Endothelial cell of umbilical vein (primary cell): Measurements from ENCODE around the gene ANKIB1. TPM values are rescaled to one million over a fixed set of nuclear protein-coding genes. Genes with fewer than 3 reads are reported as not detected.

Source experiments
- BruUV-seq: library from RNA; stranded (reverse); fragments of 400-500 nt; replicated peaks from 2 replicates; lab custom pipeline; 2021; lab: Mats Ljungman, UMichigan
- CTCF ChIA-PET: fragments of 300-600, 350-600 bp; sonication (Branson Sonifier 250); formaldehyde crosslinking; loops from one replicate; lab custom pipeline; 2021; ENCODE audit warnings: antibody characterized with exemption, inconsistent platforms; lab: Charles Lee
- POLR2A ChIA-PET: fragments of 300-600, 350-600 bp; sonication (Branson Sonifier 250); formaldehyde crosslinking; loops from one replicate; lab custom pipeline; 2021; ENCODE audit warnings: antibody characterized with exemption, inconsistent platforms; lab: Charles Lee
- DNase-seq: peaks from one replicate; pipeline ENCODE4 v3.0.0-alpha.2; 2011; ENCODE audit warnings: low read depth, low spot score
- FAIRE-seq: peaks from 2 replicates; lab custom pipeline; 2011; peaks lifted over from hg19 to GRCh38; lab: Jason Lieb, UNC
- H2AFZ ChIP-seq: 2 replicates; pipeline ENCODE4 v1.6.0; 2012; ENCODE audit warnings: low read depth, low read length, control low read depth, inconsistent platforms
- H3K27ac ChIP-seq: 2 replicates; pipeline ENCODE4 v1.5.1; 2011; ENCODE audit warnings: low read depth, mild to moderate bottlenecking, control low read depth, low read length, moderate library complexity; ENCODE audit not compliant: insufficient read depth
- H3K27me3 ChIP-seq, 2 experiments: 2 replicates each; pipeline versions ENCODE4 v1.6.0 to v1.6.1; 2011; ENCODE audit warnings: low read length in 2 of 2, mixed read lengths in 1 of 2; ENCODE audit not compliant: control insufficient read depth in 2 of 2, insufficient read depth in 2 of 2
- H3K36me3 ChIP-seq, 2 experiments: 2 replicates in 1 of 2; 3 replicates in 1 of 2; pipeline ENCODE4 v1.5.1; 2011; ENCODE audit warnings: low read length in 2 of 2, mild to moderate bottlenecking in 1 of 2, moderate library complexity in 1 of 2; ENCODE audit not compliant: control insufficient read depth in 2 of 2, insufficient read depth in 2 of 2; ENCODE audit errors: extremely low read depth in 1 of 2
- H3K4me1 ChIP-seq: 3 replicates; pipeline ENCODE4 v1.5.1; 2011; ENCODE audit warnings: mild to moderate bottlenecking, low read length; ENCODE audit not compliant: control insufficient read depth, insufficient read depth; ENCODE audit errors: extremely low read depth
- H3K4me2 ChIP-seq: 2 replicates; pipeline ENCODE4 v1.6.1; 2011; ENCODE audit warnings: low read length, control low read depth, mixed read lengths; ENCODE audit not compliant: insufficient read depth
- H3K4me3 ChIP-seq, 3 experiments: fragments of 200-600 bp in 1 of 3; sonication (generic), shearing (Covaris generic) in 1 of 3; replicated peaks in 1 of 3; 2 replicates each; pipeline ENCODE4 v1.5.1; 2011 to 2016; ENCODE audit warnings: control low read depth in 3 of 3, low read length in 3 of 3, mild to moderate bottlenecking in 2 of 3, inconsistent platforms in 1 of 3, low read depth in 1 of 3, moderate library complexity in 1 of 3; ENCODE audit not compliant: insufficient read depth in 1 of 3
- H3K79me2 ChIP-seq: 2 replicates; pipeline ENCODE4 v1.6.0; 2012; ENCODE audit warnings: low read length, inconsistent platforms; ENCODE audit not compliant: control insufficient read depth, insufficient read depth
- H3K9ac ChIP-seq: replicated peaks from 2 replicates; pipeline ENCODE3; 2011; ENCODE audit warnings: low read length, control low read depth; ENCODE audit not compliant: insufficient read depth; ENCODE audit errors: extremely low read depth
- H3K9me1 ChIP-seq: replicated peaks from 3 replicates; pipeline ENCODE4 v1.6.0; 2011; ENCODE audit warnings: mild to moderate bottlenecking, low read length; ENCODE audit not compliant: control insufficient read depth, insufficient read depth; ENCODE audit errors: extremely low read depth
- H3K9me3 ChIP-seq: replicated peaks from 2 replicates; pipeline ENCODE4 v1.5.1; 2012; ENCODE audit warnings: low read length, inconsistent platforms; ENCODE audit not compliant: control insufficient read depth, insufficient read depth
- H4K20me1 ChIP-seq: replicated peaks from 2 replicates; pipeline ENCODE3; 2011; ENCODE audit warnings: mild to moderate bottlenecking, low read length; ENCODE audit not compliant: control insufficient read depth, insufficient read depth; ENCODE audit errors: extremely low read depth
- EZH2 ChIP-seq: IDR thresholded peaks from 2 replicates; pipeline ENCODE4 v1.6.1; 2012; ENCODE audit warnings: borderline replicate concordance, low read depth, mild to moderate bottlenecking, moderate library complexity, low read length, inconsistent platforms; ENCODE audit not compliant: severe bottlenecking
- FOS ChIP-seq: IDR thresholded peaks from 2 replicates; pipeline ENCODE4 v1.6.1; 2011; ENCODE audit warnings: mild to moderate bottlenecking, low read length, moderate library complexity, borderline replicate concordance; ENCODE audit not compliant: insufficient read depth
- GATA2 ChIP-seq: IDR thresholded peaks from 2 replicates; pipeline ENCODE4 v1.7.0; 2011; ENCODE audit warnings: low read depth, mild to moderate bottlenecking, moderate library complexity, mixed read lengths, low read length; ENCODE audit not compliant: insufficient read length, insufficient read depth
- JUN ChIP-seq: IDR thresholded peaks from 2 replicates; pipeline ENCODE4 v1.6.1; 2011; ENCODE audit warnings: borderline replicate concordance, low read depth; ENCODE audit not compliant: insufficient read length, insufficient read depth
- MYC ChIP-seq: IDR thresholded peaks from one replicate; pipeline ENCODE4 v1.6.1; 2011; ENCODE audit warnings: mild to moderate bottlenecking, low read depth, low read length
- POLR2A ChIP-seq: IDR thresholded peaks from 2 replicates; pipeline ENCODE4 v1.6.1; 2012; ENCODE audit warnings: low read depth, mild to moderate bottlenecking, control low read depth, low read length
- POLR2AphosphoS5 ChIP-seq: IDR thresholded peaks from 2 replicates; pipeline ENCODE4 v1.6.1; 2012; ENCODE audit warnings: low read depth, mild to moderate bottlenecking, control low read depth, low read length, moderate library complexity; ENCODE audit not compliant: insufficient read depth
- dilution Hi-C: fragments of 300-500 bp; cut with MboI; formaldehyde crosslinking; loops from one replicate; pipeline ENCODE4 v1.15.0; 2019; ENCODE audit warnings: low sequenced_read_pairs; ENCODE audit not compliant: extremely low pct_ligation_motif_present
- intact Hi-C: fragments of 100-400 bp; cut with micrococcal nuclease; formaldehyde crosslinking; loops from one replicate; pipeline ENCODE4 v1.10.0; 2022
- polyA plus RNA-seq, 4 experiments: library from polyadenylated mRNA; depleted of rRNA in 3 of 4; stranded (reverse) in 3 of 4; unstranded in 1 of 4; fragments of >200 nt; gene quantifications; 2 replicates each; pipeline versions ENCODE4 v1.2.1 to v1.2.3, GENCODE V29; 2011 to 2012; ENCODE audit warnings: missing spikeins in 1 of 4
- total RNA-seq: library from RNA; stranded (reverse); gene quantifications from 2 replicates; pipeline ENCODE4 v1.2.3, GENCODE V29; 2021
- TF ChIP-seq, protein P1 (sequence below), 2 donors: IDR thresholded peaks; 1 replicate in 1 of 2; 2 replicates in 1 of 2; pipeline ENCODE4 v1.5.1; 2011; ENCODE audit warnings: low read length in 2 of 2, mild to moderate bottlenecking in 2 of 2, moderate library complexity in 2 of 2, control low read depth in 1 of 2, inconsistent platforms in 1 of 2, low read depth in 1 of 2; ENCODE audit not compliant: insufficient read depth in 1 of 2; ENCODE audit errors: extremely low read depth in 1 of 2
- TF ChIP-seq, protein P2 (sequence below): IDR thresholded peaks from 2 replicates; pipeline ENCODE4 v1.6.1; 2011; ENCODE audit not compliant: insufficient read depth, insufficient read length

ANKIB1 gene
- total and polyA plus RNA-seq, 2 donors (not counting 3 experiments of a cell fraction or from before 2014, with no cell fraction given), result 16.9 to 56.5 TPM

GRCh38 chr7:92304406-92304893 lies 58.7 kb downstream of the ANKIB1 start:
- DNase-seq (no peak), FAIRE-seq (no peak)
- H3K4me1 ChIP-seq, result no peaks in the 10 kb centered on the region
- intact Hi-C loops (no loop called here), dilution Hi-C loops (no loop called here)
- POLR2A ChIA-PET, result no interaction called here
- H3K79me2 ChIP-seq, result no peaks in the 10 kb centered on the region
- no peak overlapping the region for H3K4me3 ChIP-seq
- CTCF ChIA-PET, result interaction anchor here (0.8 kb wide), 1 partner anchor 12 kb away, joined by 3 read pairs; no protein-coding TSS in a partner anchor
- no peaks in the 10 kb centered on the region for H3K36me3 ChIP-seq
- no peaks in the 10 kb centered on the region for H3K9me1 ChIP-seq
- H3K27me3 ChIP-seq, result no peaks in the 10 kb centered on the region
- no peak overlapping the region for H3K9ac ChIP-seq
- no peaks in the 10 kb centered on the region for H3K9me3 ChIP-seq
- H3K27ac ChIP-seq, result no peak overlapping the region
- H4K20me1 ChIP-seq, result no peaks in the 10 kb centered on the region
- no peak overlapping the region for H3K4me2 ChIP-seq
- no TSS peak for BruUV-seq
- no peak overlapping the region for H2AFZ ChIP-seq
- TF ChIP-seq, protein P1, sequence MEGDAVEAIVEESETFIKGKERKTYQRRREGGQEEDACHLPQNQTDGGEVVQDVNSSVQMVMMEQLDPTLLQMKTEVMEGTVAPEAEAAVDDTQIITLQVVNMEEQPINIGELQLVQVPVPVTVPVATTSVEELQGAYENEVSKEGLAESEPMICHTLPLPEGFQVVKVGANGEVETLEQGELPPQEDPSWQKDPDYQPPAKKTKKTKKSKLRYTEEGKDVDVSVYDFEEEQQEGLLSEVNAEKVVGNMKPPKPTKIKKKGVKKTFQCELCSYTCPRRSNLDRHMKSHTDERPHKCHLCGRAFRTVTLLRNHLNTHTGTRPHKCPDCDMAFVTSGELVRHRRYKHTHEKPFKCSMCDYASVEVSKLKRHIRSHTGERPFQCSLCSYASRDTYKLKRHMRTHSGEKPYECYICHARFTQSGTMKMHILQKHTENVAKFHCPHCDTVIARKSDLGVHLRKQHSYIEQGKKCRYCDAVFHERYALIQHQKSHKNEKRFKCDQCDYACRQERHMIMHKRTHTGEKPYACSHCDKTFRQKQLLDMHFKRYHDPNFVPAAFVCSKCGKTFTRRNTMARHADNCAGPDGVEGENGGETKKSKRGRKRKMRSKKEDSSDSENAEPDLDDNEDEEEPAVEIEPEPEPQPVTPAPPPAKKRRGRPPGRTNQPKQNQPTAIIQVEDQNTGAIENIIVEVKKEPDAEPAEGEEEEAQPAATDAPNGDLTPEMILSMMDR (IDR thresholded peaks at IDR 0.05; ENCODE audit: extremely low read depth in 1 of 2, insufficient read depth in 1 of 2, low read depth in 1 of 2, low read length in 2 of 2), result no peak
- TF ChIP-seq POLR2A (no peak), MYC (no peak), POLR2AphosphoS5 (no peak), JUN (no peak), FOS (no peak), GATA2 (no peak), EZH2 (no peak)
- TF ChIP-seq, protein P2, sequence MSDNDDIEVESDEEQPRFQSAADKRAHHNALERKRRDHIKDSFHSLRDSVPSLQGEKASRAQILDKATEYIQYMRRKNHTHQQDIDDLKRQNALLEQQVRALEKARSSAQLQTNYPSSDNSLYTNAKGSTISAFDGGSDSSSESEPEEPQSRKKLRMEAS, result no peak
